Forelimb muscle (tissue), 1 donor: ENCODE results near the gene PIEZO1. TPM values are rescaled to one million over a fixed set of nuclear protein-coding genes. Genes with fewer than 3 reads are reported as not detected.

ENCODE experiments used
- DNase-seq: peaks from one replicate; pipeline ENCODE4 v3.0.0-alpha.2; 2013; ENCODE audit warnings: low read depth
- polyA plus RNA-seq: library from polyadenylated mRNA; unstranded; fragments of 120-200 nt; gene quantifications from one replicate; pipeline ENCODE4 v1.2.1, GENCODE V29; 2013; ENCODE audit not compliant: insufficient read length

Gene PIEZO1
- polyA plus RNA-seq, 1 donor: 52.2 TPM

GRCh38 chr16:88737298-88738150, 47.5 kb downstream of the PIEZO1 start:
- DNase-seq: no peak

GRCh38 chr16:88736496-88736895, 48.5 kb downstream of the PIEZO1 start:
- no peak for DNase-seq

- no peak for DNase-seq
These were observed 48.9 kb downstream of the PIEZO1 start for GRCh38 chr16:88736088-88736487.

DNA sequence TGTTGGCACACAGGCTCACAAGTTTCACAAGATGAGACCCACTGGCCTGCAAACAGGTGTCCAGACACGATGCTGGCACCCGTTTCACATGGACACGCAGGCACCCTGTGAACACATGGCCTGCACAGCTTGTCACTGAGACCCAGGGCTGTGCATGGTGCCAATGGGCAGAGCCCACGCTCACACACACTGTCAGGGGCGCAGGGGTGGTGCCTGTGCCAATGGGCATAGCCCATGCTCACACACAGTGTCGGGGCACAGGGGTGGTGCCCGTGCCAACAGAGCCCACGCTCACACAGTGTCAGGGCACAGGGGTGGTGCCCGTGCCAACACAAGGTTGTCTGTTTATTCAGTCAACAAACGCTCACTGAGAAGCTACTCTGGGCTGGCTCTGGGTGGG, 49.4 kb downstream of the PIEZO1 start:
- no peak for DNase-seq

GRCh38 chr16:88735121-88735520, 49.9 kb downstream of the PIEZO1 start:
- DNase-seq: no peak

DNA sequence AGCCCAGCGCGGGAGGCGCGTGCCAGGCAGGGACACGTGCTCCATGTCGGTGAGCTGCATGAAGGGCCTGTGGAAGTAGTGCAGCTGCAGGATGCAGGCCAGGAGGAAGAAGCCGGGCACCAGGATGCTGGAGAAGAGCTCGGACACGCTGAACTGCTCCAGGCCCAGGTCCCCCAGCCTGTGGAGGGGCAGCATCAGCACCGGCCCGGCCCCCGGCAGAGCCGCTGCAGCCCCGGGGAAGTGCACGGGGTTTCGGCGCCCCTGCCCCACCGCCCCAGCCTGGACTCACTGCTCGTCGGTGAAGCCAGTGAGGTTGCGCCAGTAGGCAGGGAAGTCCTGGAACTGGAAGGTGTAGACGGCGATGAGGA, 50.7 kb downstream of the PIEZO1 start:
- no peak for DNase-seq

- DNase-seq: no peak
These were observed 51.2 kb downstream of the PIEZO1 start for GRCh38 chr16:88733630-88734360.

DNA sequence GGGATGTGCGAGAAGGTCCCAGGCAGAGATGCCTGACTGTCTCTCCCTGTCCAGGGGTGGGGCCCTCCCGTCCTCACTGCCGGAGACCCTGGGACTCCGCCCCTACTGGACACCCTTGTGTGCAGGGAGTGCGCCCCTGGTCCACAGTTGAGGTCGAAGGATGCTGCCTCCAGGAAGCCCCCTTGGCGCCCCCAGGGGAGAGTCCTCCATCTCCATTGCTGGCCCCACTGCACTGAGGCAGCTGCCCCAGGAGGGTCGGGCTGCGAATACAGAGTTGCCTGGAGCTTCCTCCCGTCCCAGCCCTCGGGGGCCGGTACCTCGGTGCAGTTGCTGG, 52.1 kb downstream of the PIEZO1 start:
- DNase-seq: no peak

GRCh38 chr16:88732172-88732960, 52.7 kb downstream of the PIEZO1 start:
- no peak for DNase-seq

DNA sequence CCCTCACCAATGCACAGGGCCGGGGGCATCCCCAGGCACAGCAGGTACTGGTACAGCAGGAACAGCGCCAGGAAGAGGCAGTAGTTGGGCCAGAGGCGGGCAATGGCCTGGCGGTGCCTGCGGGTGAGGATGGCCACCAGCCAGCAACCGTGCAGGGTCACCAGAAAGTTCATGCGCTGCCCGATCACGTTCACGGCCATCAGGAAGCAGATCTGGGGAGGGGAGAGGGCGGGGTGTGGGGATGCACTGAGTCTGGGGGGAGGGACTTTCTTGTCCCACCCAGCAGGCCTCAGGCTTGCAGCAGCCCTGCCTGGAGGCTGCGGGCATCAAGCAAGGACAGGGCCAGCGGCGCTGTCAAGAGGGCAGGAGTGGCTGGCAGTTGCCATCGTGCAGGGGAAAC, 53.3 kb downstream of the PIEZO1 start:
- no peak for DNase-seq

DNA sequence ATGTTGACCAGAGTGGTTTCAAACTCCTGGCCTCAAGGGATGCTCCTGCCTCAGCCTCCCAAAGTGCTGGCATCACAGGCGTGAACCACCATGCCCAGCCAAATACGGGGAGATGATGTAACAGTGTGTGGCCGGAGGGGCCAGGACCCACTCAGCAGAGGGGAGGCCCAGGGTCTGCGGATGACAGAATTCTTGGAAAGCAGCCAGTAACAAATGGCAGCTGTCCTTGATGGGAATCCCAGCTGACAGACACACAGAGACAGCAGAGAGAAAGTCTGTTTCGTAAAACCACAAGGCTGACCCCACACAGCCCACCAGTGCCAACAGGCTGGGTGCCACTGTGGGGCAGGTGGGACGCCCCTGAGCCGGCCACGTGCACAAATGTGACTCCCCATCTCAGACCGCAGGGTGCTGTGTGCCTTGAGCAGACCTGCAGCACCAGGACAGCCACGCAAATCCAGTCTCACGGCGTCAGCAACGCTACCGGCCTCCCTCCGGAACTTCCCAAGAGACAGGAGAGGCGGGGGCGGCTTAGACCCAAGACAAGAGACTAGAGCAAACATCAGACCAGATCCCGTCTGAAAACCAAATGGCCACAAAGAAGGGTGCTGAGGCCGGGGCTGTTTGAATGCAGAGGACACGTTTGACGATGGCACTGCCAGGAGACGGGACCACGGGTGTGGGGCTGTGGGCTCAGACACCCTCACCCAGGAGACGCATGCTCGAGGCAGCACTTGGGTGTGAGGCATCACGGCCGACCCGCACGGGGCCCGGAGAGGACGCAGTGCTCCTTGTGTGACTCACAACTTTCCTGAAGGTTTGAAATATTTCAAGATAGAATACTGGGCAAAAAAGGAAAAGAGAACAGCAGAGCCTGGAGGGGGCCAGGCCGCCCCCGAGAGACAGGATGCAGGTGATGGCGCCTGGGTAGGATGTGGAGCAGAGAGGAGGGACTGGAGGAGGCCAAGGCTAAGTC, 54.1 kb downstream of the PIEZO1 start:
- DNase-seq: no peak

DNA sequence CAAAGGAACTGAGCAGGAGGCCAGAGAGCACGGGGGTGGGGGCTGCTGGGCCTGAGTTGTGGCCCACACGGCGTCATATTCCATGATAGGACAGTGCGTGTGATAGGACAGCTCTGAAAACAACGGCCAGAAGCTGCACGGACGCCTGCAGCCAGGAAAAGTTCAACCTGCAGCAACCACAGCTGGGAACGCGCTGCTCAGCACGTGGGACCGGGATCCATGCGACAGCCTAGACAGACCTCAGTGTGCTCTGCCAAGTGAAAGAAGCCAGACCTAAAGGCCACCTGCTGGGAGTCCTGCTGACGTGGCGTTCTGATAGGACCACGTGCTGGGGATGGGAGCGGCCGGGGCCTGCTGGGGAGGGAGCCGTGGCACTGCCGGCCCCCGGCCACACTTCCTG, 57.1 kb downstream of the PIEZO1 start:
- no peak for DNase-seq

DNA sequence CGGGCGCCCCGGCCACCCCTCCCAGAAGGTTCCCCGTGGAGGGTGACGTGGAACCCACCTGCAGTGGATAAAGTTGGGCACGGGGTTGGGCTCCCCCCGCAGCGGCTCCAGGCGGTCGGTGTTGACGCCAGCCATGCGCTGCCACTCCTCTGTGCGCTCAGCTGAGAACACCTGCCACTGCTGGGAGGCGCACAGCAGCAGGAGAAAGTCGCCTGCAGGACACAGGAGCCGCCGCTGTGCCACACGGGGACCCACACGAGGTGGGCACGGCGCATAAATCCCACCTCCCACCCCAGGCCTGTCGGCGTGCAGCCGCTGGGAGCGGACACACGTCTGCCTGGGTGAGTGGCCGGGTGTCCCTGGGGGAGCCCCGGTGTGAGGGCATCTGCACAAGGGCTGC, 58.0 kb downstream of the PIEZO1 start:
- DNase-seq: no peak

GRCh38 chr16:88726408-88726749, 58.6 kb downstream of the PIEZO1 start:
- no peak for DNase-seq

GRCh38 chr16:88725609-88726407, 59.2 kb downstream of the PIEZO1 start:
- no peak for DNase-seq

DNA sequence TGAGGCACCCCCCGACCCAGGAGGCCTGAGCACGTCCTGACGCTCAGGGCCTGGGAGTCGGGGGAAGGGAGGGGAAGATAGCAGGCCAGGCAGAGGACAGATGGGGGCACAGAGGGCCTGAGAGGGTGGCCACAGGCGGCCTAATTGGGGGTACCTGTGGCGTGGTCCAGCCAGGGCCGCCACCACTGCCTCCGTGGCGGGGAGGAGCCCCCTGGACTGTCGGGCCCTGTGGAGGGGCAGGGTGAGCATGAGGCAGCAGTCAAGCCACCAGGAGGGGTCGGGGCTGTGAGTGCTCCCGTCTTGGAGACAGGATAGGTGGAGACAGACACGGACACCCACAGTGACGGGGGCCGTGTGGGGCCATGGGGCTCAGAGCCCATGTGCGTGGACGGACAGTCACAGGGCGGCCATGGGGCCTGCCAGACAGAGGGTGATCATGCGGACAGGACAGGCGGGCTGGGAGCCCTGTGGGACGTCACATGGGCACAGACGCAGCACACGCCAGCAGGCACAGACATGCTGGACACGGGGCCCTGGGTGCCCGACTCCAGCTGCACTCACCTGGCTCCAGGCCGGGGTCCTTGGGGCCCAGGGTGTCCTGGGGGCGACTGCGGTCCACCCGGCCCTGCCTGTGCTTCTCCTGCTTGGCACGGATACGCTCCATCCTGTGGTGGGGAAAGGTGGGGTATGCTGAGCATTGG, 60.0 kb downstream of the PIEZO1 start:
- DNase-seq: no peak

GRCh38 chr16:88723911-88724310, 61.1 kb downstream of the PIEZO1 start:
- no peak for DNase-seq

DNA sequence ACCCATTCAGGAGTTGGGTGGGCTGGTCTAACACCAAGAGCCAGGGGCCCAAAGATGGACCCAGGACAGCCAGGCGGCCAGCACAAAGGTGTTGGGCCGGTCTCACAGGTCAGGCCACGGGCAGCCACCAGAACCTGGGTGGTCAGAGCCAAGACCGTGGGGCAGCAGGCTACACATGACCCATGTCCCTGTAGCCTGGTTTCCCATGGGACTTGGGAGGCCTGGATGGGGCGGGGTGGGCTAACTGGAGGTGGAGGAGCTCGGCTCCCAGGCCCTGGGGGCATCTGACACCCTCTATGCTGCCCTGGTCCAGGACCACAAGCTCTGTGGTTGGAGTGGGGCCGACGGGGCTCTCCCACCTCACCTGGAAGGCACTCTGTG, 61.5 kb downstream of the PIEZO1 start:
- no peak for DNase-seq

- no peak for DNase-seq
These were observed 62.1 kb downstream of the PIEZO1 start for GRCh38 chr16:88722784-88723506.
